A549 (cell line): ENCODE results near the gene USH1G. TPM values are rescaled to one million over a fixed set of nuclear protein-coding genes. Genes with fewer than 3 reads are reported as not detected.
A peak's percentile ranks its signal among the peaks of the same experiment; 100 is the strongest.

ENCODE experiments used
- ATAC-seq, 2 experiments: fragments of 200-7000 bp in 1 of 2; fragments of >200 bp in 1 of 2; cut with Nextera tagmentation in 1 of 2; cut with Tn5 transposase in 1 of 2; 3 replicates each; pipeline versions ENCODE4 v1.8.0 to v1.9.1; 2018 to 2020; ENCODE audit warnings: mild to moderate bottlenecking in 1 of 2, moderate library complexity in 1 of 2
- CTCF ChIA-PET: fragments of 300-600 bp; sonication (Branson Sonifier 250); formaldehyde crosslinking; extraction: SDS; loops from one replicate; lab custom pipeline; 2021; ENCODE audit warnings: antibody characterized with exemption, inconsistent platforms; lab: Yijun Ruan, JAX
- POLR2A ChIA-PET: fragments of 350-600 bp; formaldehyde crosslinking; extraction: SDS; loops from one replicate; lab custom pipeline; 2021; ENCODE audit warnings: antibody characterized with exemption, inconsistent platforms; lab: Yijun Ruan, JAX
- DNase-seq, 2 experiments: peaks; one replicate each; pipeline versions ENCODE4 v3.0.0 to v3.0.0-alpha.2; 2011 to 2016; ENCODE audit warnings: low read depth in 1 of 2, low spot score in 1 of 2
- FAIRE-seq: peaks from 2 replicates; lab custom pipeline; 2011; peaks lifted over from hg19 to GRCh38; lab: Jason Lieb, UNC
- H3K27ac ChIP-seq, 2 experiments: fragments of >200 bp; sonication (Bioruptor Twin); formaldehyde crosslinking; 3 replicates each; pipeline ENCODE4 v1.5.1; 2016 to 2017
- H3K4me1 ChIP-seq: fragments of >200 bp; sonication (Bioruptor Twin); formaldehyde crosslinking; 3 replicates; pipeline ENCODE4 v1.6.1; 2016
- H3K4me2 ChIP-seq: fragments of >200 bp; sonication (Bioruptor Twin); formaldehyde crosslinking; 3 replicates; pipeline ENCODE4 v1.6.1; 2016
- H3K4me3 ChIP-seq: fragments of >200 bp; sonication (Bioruptor Twin); formaldehyde crosslinking; 3 replicates; pipeline ENCODE4 v1.5.1; 2016
- H3K9me3 ChIP-seq: fragments of >200 bp; sonication (Bioruptor Twin); formaldehyde crosslinking; 3 replicates; pipeline ENCODE4 v1.6.1; 2016
- CBX8 ChIP-seq: fragments of 200-600 bp; sonication (generic); IDR thresholded peaks from 2 replicates; pipeline ENCODE4 v1.6.1; 2016
- EHF ChIP-seq: fragments of 250-450 bp; sonication (Bioruptor Pico); IDR thresholded peaks from 2 replicates; pipeline ENCODE4 v1.5.0; 2020; ENCODE audit warnings: mild to moderate bottlenecking
- EP300 ChIP-seq, 2 experiments: fragments of >200 bp; sonication (Bioruptor Twin); formaldehyde crosslinking; IDR thresholded peaks; 2 replicates in 1 of 2; 3 replicates in 1 of 2; pipeline ENCODE4 v1.6.1; 2016 to 2017
- FOSB ChIP-seq: fragments of 250-450 bp; sonication (Bioruptor Pico); IDR thresholded peaks from 2 replicates; pipeline ENCODE4 v1.5.0; 2020; ENCODE audit warnings: mild to moderate bottlenecking, moderate library complexity
- FOXS1 ChIP-seq: fragments of 250-450 bp; sonication (Bioruptor Pico); IDR thresholded peaks from 2 replicates; pipeline ENCODE4 v1.5.0; 2020; ENCODE audit warnings: mild to moderate bottlenecking, moderate library complexity
- HOXB5 ChIP-seq: fragments of 250-450 bp; sonication (Bioruptor Pico); IDR thresholded peaks from 2 replicates; pipeline ENCODE4 v1.5.0; 2020; ENCODE audit warnings: mild to moderate bottlenecking, moderate library complexity
- JUN ChIP-seq, 2 experiments: fragments of >200 bp; sonication (Bioruptor Twin); formaldehyde crosslinking; IDR thresholded peaks; 2 replicates in 1 of 2; 3 replicates in 1 of 2; pipeline ENCODE4 v1.6.1; 2016 to 2017
- KDM5A ChIP-seq: fragments of 200-600 bp; sonication (generic); IDR thresholded peaks from 2 replicates; pipeline ENCODE4 v1.6.1; 2016; ENCODE audit warnings: antibody characterized with exemption, mild to moderate bottlenecking
- MAFK ChIP-seq: fragments of 450-650 bp; IDR thresholded peaks from 2 replicates; pipeline ENCODE4 v1.6.1; 2014; ENCODE audit not compliant: partially characterized antibody
- NPAS2 ChIP-seq: fragments of 250-450 bp; sonication (Bioruptor Pico); IDR thresholded peaks from 2 replicates; pipeline ENCODE4 v1.8.0; 2022; ENCODE audit warnings: mild to moderate bottlenecking, moderate library complexity, borderline replicate concordance
- NR3C1 ChIP-seq: fragments of >200 bp; sonication (Bioruptor Twin); formaldehyde crosslinking; IDR thresholded peaks from 3 replicates; pipeline ENCODE4 v1.6.1; 2017
- POLR2A ChIP-seq: IDR thresholded peaks from 2 replicates; pipeline ENCODE4 v1.6.1; 2012; ENCODE audit warnings: mild to moderate bottlenecking, low read length
- POLR2AphosphoS2 ChIP-seq: conservative IDR thresholded peaks from 2 replicates; pipeline ENCODE4 v1.6.1; 2012; ENCODE audit warnings: low read length, improper control_type of control experiment, inconsistent platforms
- RAD21 ChIP-seq, 2 experiments: fragments of >200 bp in 1 of 2; sonication (Bioruptor Twin) in 1 of 2; formaldehyde crosslinking in 1 of 2; IDR thresholded peaks in 1 of 2; conservative IDR thresholded peaks in 1 of 2; 2 replicates in 1 of 2; 3 replicates in 1 of 2; pipeline ENCODE4 v1.6.1; 2012 to 2018; ENCODE audit warnings: inconsistent platforms in 1 of 2
- TFCP2L1 ChIP-seq: fragments of 250-450 bp; sonication (Bioruptor Pico); IDR thresholded peaks from 2 replicates; pipeline ENCODE4 v1.5.0; 2021; ENCODE audit warnings: mild to moderate bottlenecking
- WGBS: methylation state at CpG from one replicate; pipeline ENCODE4 v1.1.6; 2017; ENCODE audit errors: missing lambda C conversion rate; 5-methylcytosine and 5-hydroxymethylcytosine counted together
- polyA plus RNA-seq, 4 experiments: library from polyadenylated mRNA; depleted of rRNA in 3 of 4; stranded (reverse); fragments of >200 nt; fragmentation: RNase III in 1 of 4; extraction: RNeasy Plus Mini Kit Qiagen cat#74134 plus additional on column Dnase treatment in 1 of 4; gene quantifications; 2 replicates in 3 of 4; 3 replicates in 1 of 4; pipeline ENCODE4 v1.2.3, GENCODE V29; 2011 to 2017
- TF ChIP-seq, protein P1 (sequence below): IDR thresholded peaks from 2 replicates; pipeline ENCODE4 v1.6.1; 2012
- TF ChIP-seq, protein P2 (sequence below): IDR thresholded peaks from 2 replicates; pipeline ENCODE4 v1.6.1; 2012; ENCODE audit warnings: low read depth, borderline replicate concordance

The USH1G gene
- polyA plus RNA-seq, 2 of the 4 experiments (the other 2 are of a cell fraction) = 0.09 to 0.12 TPM

DNA sequence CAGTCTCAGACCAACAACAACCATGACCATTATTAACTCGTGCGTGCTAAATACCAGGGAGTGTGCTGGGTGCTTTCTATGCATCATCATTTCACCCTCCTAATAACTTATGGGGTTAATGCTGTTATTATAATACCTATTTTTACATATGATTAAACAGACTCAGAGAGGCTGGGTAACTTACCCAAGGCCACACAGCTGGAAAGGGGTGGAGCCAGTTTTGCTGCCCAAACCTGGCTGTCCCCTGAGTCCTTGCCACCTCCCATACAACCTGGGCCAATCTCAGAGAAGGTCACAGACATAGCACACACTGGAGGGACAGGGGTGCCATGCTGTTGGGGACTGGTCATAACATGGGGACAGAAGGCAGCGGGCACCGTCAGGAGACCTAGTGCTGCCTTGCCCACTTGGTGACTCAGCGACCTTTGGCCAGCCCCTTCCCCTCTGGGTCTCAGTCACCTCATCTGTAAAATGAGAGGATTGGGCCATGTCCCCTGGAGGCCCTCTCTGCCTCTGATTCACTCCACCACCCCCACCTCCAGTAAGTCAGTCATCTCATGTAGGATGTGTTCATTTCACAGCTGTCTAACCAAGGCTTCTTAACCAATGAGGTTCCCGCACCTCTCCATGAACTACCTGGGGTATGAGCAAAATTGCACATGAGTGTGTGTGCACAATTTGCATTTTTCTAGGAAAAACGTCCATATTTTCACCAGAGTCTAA, 18.2 kb downstream of the USH1G start:
- Histone ChIP-seq H3K4me1 (no peaks in the 10 kb centered on the region), H3K4me3 (no peak overlapping the region), H3K27ac (no peak overlapping the region), H3K4me2 (no peak overlapping the region), H3K9me3 (no peaks in the 10 kb centered on the region)
- WGBS = 57% methylated on average over 7 of the region's 7 CpGs
- ATAC-seq (no peak), FAIRE-seq (no peak), DNase-seq (no peak)
- ChIA-PET CTCF (interaction anchor here (1.0 to 5.8 kb wide), 7 partner anchors 9 to 210 kb away, joined by 3 to 44 read pairs (median 6); partner anchors contain the start of genes OTOP2 and USH1G), POLR2A (interaction anchor here (0.6 kb wide), 1 partner anchor 132 kb away, joined by 10 read pairs; no protein-coding TSS in a partner anchor)
- no peak for TF ChIP-seq FOSB
- TF ChIP-seq POLR2AphosphoS2 = no peak
- TF ChIP-seq KDM5A = no peak
- no peak for TF ChIP-seq NR3C1
- TF ChIP-seq POLR2A = no peak
- TF ChIP-seq, all 56 proteins: peak for 0

DNA sequence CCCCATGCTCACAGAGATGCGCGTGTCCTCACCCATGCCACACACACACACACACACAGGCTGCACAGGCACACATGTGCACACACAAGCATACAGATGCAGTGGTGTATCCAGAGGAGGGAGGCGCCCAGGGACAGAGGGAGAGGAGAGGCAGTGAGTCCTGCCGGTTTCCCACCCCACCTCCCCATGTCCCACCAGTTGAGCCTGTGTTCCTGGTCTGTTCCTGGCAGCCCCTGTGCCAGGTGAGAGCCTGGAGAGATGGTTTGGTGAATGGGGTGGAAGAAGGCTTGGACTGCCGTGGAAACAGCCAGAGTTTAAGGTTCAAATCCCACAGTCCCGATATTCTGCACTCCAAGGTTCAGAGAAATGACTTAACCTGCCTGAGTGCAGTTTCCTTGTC, 19.4 kb downstream of the USH1G start:
- H3K27ac ChIP-seq = no peak overlapping the region
- ATAC-seq = no peak
- CTCF ChIA-PET = interaction anchor here (1.0 to 5.8 kb wide), 4 partner anchors 7 to 28 kb away, joined by 3 to 44 read pairs (median 10); partner anchors contain the start of genes OTOP2 and USH1G
- H3K9me3 ChIP-seq = no peaks in the 10 kb centered on the region
- DNase-seq = no peak
- POLR2A ChIA-PET = no interaction called here
- H3K4me2 ChIP-seq = no peak overlapping the region
- no peaks in the 10 kb centered on the region for H3K4me1 ChIP-seq
- TF ChIP-seq NPAS2 (no peak), TFCP2L1 (CRISPR knock-in tag) (no peak), CBX8 (no peak), EHF (CRISPR knock-in tag) (no peak), HOXB5 (no peak), JUN (IDR thresholded peaks at IDR 0.05) (no peak)
- TF ChIP-seq, protein P1, sequence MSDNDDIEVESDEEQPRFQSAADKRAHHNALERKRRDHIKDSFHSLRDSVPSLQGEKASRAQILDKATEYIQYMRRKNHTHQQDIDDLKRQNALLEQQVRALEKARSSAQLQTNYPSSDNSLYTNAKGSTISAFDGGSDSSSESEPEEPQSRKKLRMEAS = no peak
- FAIRE-seq = no peak
- WGBS = 31% methylated on average over 6 of the region's 6 CpGs
- no peak overlapping the region for H3K4me3 ChIP-seq

DNA sequence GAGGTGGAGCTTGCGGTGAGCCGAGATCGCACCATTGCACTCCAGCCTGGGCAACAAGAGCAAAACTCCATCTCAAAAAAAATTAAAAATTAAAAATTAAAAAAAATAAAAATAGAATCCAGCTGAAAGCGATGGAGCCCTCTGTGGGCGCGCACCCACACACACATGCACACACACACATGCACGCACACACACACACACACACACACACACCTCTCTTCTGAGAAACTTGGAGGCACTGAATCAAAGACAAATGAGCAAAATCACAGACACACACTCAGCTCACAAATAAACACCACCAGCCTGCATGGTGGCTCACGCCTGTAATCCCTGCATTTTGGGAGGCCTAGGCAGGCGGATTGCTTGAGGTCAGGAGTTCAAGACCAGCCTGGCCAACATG, 20.0 kb downstream of the USH1G start:
- H3K4me1 ChIP-seq = no peaks in the 10 kb centered on the region
- TF ChIP-seq FOXS1 (CRISPR knock-in tag) (no peak), EP300 (IDR thresholded peaks at IDR 0.05) (no peak), MAFK (no peak)
- TF ChIP-seq, protein P2, sequence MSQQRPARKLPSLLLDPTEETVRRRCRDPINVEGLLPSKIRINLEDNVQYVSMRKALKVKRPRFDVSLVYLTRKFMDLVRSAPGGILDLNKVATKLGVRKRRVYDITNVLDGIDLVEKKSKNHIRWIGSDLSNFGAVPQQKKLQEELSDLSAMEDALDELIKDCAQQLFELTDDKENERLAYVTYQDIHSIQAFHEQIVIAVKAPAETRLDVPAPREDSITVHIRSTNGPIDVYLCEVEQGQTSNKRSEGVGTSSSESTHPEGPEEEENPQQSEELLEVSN = no peak
- TF ChIP-seq, all 56 proteins: peak for 0
- 80% methylated on average over 9 of the region's 9 CpGs for WGBS
- Histone ChIP-seq H3K9me3 (no peaks in the 10 kb centered on the region), H3K4me2 (no peak overlapping the region), H3K4me3 (no peak overlapping the region), H3K27ac (no peak overlapping the region)
- FAIRE-seq = no peak
- no peak for DNase-seq
- CTCF ChIA-PET = interaction anchor here (1.1 to 5.8 kb wide), 4 partner anchors 17 to 58 kb away, joined by 3 to 44 read pairs (median 12); partner anchors contain the start of genes OTOP2 and USH1G
- ATAC-seq = no peak
- POLR2A ChIA-PET = no interaction called here

DNA sequence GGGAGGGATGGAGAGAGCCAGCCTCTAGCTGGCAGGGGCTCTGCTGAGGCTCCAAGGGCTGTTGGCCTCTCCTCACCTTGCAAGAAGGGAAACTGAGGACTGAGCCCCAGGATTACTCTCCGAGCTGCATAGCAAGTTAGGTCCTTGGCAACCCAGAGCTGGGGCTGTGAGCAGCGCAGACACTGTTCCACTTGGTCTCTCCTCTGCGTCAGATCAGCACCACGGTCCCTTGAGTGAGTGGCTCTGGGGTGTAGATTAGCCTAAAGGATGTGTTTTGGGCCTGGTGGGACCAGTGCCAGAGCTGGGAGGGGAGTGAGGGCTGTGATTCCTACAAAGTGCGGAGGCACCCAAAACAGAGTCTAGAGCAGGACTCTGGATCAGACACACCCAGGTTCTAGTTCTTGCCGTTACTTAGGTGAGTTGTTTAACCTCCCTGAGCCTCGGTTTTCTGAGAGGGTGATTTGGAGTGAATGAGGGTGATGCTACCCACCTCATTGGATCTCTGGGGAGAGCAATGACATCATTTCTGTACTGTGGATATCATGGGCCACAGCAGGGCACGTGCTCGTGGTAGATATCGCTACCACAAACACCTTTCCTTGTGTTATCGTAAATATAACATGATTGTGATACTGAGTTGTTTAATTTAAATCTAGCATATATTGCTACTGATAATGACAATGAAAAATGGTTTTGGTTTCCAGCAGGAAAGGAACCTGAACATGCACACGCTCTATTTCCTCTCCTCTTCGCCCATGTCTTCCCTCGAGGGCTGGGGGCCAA, 21.5 kb downstream of the USH1G start:
- Histone ChIP-seq H3K27ac (no peak overlapping the region), H3K4me2 (no peak overlapping the region), H3K4me1 (no peaks in the 10 kb centered on the region), H3K9me3 (no peaks in the 10 kb centered on the region), H3K4me3 (no peak overlapping the region)
- FAIRE-seq (peak; percentile 78), ATAC-seq (0 out of 6 replicates have a peak, but pooled peaks of 1 of the 2 experiments have one; percentile 16), DNase-seq (no peak)
- 69% methylated on average over 14 of the region's 14 CpGs for WGBS
- ChIA-PET POLR2A (no interaction called here), CTCF (interaction anchor here (0.9 to 3.4 kb wide), 6 partner anchors 18 to 61 kb away, joined by 3 to 18 read pairs (median 4); partner anchors contain the start of genes OTOP2 and USH1G)
- no peak for TF ChIP-seq RAD21 (conservative IDR thresholded peaks at IDR 0.05 in 1 of 2, IDR thresholded peaks at IDR 0.05 in 1 of 2)
